Stimulated activated CD4-positive, alpha-beta T cell treated with anti-CD3 and anti-CD28 coated beads, Interleukin-4, amount 100 ng/mL, for 24 hours (primary cell): Measurements from ENCODE around the gene NDUFS2.

Source experiments
- DNase-seq: peaks from one replicate; pipeline ENCODE4 v3.0.0-alpha.2; 2020

Gene NDUFS2

GRCh38 chr1:161201836-161202712 lies at the start of gene NDUFS2:
Gene NDUFS2, plus strand, starts transcription at chr1:161202367. Its CDS starts 19 bp downstream, at chr1:161202386.
- DNase-seq, result peak; percentile 97

- no peak for DNase-seq
These were observed 49.0 kb upstream of the NDUFS2 start for GRCh38 chr1:161153176-161153575.

- DNase-seq, result peak; percentile 85
These were observed 48.4 kb upstream of the NDUFS2 start, which contains the start of gene UFC1 for GRCh38 chr1:161153682-161154337. Gene UFC1, plus strand, starts transcription at chr1:161153978. Its CDS starts 20 bp downstream, at chr1:161153998.

GRCh38 chr1:161157867-161158266 lies 44.3 kb upstream of the NDUFS2 start:
- no peak for DNase-seq

DNA sequence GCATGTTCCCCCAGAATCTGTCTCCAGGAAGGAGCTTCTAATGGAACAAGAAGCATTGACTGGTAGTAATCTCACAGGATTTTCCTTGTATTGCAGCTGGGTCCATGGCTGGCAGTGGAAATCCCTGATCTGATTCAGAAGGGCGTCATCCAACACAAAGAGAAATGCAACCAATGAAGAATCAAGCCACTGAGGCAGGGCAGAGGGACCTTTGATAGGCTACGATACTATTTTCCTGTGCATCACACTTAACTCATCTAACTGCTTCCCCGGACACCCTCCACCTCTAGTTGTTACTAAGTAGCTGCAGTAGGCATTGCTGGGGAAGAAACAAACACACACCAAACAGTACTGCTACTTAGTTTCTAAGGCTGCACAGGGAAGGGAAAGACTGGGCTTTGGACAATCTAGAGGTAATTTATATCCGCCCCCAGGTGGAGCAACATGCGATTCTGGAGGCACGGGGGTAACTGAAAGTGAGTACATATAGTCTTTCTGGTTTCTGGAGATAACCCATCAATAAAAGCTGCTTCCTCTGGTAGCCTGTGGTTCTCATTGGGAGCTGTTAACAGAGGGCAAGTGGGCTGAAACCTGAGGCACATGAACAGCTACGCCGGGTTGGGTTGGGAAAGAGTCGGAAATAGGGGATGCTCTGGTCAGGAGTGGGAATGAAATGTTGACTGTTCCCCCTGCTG lies 43.7 kb upstream of the NDUFS2 start:
- no peak for DNase-seq

DNA sequence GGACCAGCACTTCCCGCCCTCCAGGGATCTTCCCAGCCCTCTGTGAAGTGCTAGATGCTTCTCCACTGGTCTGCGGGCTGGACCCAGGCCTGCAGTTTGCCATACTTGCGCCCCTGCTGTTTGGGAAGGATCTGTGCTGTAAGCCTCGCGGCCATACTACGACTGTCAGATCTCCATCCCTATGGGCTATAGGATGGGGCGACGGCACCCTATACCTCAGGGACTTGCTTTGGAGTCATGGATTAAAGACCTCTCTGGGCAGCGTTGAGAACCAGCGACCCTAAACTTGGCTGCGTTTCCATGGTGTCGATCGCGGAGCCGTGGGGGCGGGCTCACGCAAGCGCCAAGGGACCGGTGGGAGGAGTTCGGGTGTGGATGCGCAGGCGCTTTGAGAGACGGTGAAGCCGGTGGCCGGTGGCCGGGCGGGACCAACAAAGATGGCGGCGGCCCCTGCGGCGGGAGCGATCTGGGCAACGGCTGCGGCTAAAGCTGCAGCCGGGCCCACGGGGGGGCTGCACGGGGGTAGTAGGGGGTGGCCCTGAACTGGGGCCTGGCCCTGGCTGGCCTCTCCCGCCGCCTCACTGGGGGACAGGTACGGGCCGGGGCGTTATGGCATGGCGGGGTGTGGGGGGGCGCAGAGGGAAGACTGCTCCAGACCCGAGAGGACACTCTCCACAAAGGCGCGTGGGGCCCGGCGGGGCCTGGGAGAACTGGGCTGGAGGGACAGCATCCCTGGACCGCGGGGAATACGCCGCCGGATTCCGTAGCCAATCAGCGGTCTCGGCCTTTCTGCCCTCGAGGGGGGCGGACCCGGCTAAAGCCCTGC lies 42.9 kb upstream of the NDUFS2 start, which contains the start of gene USP21:
TSS of gene USP21 (plus strand) at position 414 of the 826 bp plus-strand sequence. CDS start 1,141 bp downstream, outside the sequence.
- peak; percentile 94 for DNase-seq

DNA sequence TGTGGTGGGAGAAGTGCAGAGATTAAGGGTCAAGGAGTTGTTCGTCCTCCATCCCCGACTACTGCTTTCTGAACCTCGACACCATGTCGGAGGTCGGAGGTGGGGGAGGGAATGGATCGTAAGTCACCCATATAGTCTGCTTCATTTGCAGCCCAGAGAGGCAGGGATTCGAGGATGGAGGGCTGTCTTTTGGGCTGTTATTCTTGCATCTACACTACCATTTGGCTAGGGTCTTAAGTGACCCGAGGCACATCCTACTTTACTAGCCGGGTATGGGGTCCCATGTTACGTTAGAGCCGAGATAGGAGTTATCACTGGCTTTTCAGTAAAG lies 42.3 kb upstream of the NDUFS2 start:
- DNase-seq, result no peak

GRCh38 chr1:161160671-161161145 lies 41.5 kb upstream of the NDUFS2 start:
- DNase-seq, result no peak

DNA sequence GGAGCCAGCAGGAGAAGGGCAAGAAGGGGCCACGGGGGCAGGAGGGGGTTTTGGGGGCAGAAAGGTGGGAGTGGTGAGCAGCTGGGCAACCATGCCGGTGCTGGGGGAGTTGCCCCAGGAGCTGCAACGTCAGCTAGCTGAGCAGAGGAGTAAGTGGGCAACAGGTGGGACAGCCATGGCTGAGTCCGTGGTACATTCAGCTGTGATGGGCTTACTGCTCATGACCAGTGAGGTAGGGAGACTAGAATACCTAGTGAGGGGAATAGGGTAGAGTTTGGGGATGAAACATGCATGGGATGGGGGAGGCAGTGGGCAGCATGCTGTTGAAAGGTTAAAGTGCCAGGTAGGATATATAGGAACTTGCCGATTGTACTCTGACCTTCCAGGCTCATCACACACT lies 40.5 kb upstream of the NDUFS2 start:
- DNase-seq, result no peak

DNA sequence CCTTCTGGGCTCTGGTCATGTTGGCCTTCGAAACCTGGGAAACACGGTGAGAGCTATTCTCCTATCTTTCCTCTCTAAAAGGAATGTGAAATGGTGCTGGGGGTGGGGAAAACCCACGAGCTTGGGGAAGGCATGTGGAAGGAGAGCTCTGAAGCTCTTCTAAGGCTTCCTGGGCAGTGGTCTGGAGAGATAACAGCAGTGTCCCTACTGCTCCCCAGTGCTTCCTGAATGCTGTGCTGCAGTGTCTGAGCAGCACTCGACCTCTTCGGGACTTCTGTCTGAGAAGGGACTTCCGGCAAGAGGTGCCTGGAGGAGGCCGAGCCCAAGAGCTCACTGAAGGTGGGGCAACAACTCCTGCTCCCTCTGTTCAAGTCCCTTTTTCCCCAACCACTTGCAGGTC lies 40.1 kb upstream of the NDUFS2 start:
- no peak for DNase-seq

DNA sequence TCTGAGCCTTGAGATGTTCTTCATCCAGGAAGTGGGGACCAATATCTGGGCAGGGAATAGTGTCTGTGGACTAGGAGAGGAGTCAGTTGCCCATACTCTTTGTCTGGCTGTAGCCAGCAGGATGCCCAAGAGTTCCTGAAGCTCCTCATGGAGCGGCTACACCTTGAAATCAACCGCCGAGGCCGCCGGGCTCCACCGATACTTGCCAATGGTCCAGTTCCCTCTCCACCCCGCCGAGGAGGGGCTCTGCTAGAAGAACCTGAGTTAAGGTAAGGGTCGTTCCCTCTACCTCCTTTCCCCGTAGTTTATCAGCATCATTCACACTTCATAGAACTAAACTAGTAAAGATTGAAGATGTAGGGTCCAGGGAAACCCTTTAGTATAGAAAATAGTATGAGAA lies 39.4 kb upstream of the NDUFS2 start:
- DNase-seq, result no peak

- no peak for DNase-seq
These were observed 38.4 kb upstream of the NDUFS2 start for GRCh38 chr1:161163793-161164192.

DNA sequence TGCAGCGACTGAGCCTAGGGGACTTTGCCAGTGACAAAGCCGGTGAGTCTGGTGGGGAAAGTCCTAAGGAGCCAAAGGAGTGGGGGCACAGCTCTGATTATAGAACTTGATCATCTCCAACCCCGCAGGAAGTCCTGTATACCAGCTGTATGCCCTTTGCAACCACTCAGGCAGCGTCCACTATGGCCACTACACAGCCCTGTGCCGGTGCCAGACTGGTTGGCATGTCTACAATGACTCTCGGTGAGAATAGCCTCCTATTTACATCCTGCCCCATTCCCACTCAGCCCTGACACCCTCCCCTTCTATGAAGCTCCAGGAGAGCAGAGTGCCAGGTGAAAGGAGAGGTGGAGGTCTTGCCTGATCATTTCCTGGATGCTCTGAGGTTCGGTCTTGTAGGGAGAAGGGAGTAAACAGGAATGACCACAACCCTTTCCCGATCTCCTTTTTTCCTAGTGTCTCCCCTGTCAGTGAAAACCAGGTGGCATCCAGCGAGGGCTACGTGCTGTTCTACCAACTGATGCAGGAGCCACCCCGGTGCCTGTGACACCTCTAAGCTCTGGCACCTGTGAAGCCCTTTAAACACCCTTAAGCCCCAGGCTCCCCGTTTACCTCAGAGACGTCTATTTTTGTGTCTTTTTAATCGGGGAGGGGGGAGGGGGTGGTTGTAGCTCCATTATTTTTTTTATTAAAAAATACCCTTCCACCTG lies 37.1 kb upstream of the NDUFS2 start:
- no peak for DNase-seq

- peak; percentile 94 for DNase-seq
These were observed 36.2 kb upstream of the NDUFS2 start, which contains the start of gene PPOX for GRCh38 chr1:161165742-161166668. Gene PPOX, plus strand, starts transcription at chr1:161166426. Its CDS starts 422 bp downstream, at chr1:161166848.

DNA sequence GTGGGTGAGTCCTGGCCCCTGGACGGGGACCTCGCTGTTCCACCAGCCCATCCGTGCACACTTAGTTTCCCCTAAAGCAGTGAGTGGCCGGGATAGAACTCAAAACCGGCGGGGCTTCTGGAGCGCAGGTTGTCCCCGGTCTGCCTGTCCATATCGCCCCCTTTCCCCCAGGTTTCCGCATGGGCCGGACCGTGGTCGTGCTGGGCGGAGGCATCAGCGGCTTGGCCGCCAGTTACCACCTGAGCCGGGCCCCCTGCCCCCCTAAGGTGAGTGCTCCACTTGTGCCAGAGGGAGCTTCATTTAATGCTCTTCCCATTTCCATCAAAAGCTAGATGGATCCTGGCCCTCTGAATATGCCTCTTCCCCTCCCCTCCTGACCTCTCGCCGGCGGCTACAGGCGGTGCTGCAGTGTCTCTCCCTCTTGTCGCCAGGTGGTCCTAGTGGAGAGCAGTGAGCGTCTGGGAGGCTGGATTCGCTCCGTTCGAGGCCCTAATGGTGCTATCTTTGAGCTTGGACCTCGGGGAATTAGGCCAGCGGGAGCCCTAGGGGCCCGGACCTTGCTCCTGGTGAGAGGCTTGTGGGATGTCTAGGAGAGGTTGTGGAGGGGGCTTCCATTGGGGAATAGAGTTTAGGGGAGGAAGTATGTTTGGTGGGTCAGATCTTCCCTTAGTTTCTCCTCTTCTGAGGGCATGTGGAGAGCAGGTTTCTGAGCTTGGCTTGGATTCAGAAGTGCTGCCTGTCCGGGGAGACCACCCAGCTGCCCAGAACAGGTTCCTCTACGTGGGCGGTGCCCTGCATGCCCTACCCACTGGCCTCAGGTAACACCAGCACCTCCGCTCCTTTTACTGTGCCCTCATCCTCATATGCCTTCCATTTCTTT lies 35.3 kb upstream of the NDUFS2 start:
- no peak for DNase-seq

DNA sequence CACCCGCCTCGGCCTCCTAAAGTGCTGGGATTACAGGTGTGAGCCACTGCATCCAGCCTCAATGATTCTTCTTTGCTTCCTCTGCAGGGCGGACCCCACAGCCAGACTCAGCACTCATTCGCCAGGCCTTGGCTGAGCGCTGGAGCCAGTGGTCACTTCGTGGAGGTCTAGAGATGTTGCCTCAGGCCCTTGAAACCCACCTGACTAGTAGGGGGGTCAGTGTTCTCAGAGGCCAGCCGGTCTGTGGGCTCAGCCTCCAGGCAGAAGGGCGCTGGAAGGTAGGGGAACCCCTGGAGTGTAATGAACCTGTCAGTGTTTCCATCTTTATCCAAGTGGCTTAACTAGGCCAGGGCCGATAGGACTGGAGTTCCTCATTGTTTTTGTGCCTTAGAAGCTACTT lies 33.3 kb upstream of the NDUFS2 start:
- no peak for DNase-seq

DNA sequence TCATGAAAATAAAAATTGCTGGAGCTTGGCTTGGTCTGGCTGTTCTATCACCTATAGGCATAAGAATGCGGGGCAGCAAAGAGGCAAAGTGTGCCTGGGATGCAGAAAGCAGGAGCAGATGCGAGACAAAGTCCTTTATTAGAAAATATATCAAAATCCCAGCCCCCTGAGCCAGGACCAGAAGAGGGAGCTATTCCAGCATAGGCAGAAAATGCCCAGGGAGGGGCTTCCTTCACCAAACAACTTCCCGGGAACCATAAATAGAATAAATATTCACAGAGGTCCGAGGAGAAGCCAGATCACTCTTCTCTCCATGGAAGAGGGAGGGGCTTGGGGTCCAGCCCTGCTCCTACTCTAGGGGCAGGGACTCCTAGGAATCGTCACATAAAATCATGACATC lies 31.0 kb upstream of the NDUFS2 start:
- no peak for DNase-seq

- no peak for DNase-seq
These were observed 30.5 kb upstream of the NDUFS2 start for GRCh38 chr1:161171696-161172095.

DNA sequence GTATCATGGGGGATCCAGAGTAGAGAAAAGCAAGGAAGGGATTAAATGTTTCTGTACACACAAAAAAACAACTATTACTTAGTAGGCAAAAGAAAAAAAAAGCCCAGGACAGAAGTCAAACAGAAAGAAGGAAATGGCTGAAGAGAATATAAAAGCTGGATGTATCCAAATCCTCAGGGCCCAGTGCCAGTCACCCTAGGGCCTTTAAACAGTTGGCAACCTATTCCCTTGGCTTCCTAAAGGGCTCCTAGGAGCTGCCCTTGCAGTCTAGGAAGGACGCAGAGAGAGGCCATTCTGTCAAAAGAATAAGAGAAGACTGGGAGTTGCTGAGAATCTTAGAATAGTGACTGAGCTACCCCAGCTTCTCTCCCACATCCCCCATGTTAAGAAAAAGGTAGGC lies 29.8 kb upstream of the NDUFS2 start:
- DNase-seq, result no peak
